Activated T-cell treated with anti-CD3 and anti-CD28 coated beads, Interleukin-2, amount 50 U/mL, for 1 hour (primary cell): ENCODE measurements around the gene FAM222B.
"Not testable (repeated sequence)": the region's sequence is repeated elsewhere in the genome, so short reads cannot be mapped to it uniquely, and the experiment has no call there.

ENCODE experiments used
- DNase-seq: peaks from one replicate; pipeline ENCODE4 v3.0.0-alpha.2; 2020

FAM222B gene

DNA sequence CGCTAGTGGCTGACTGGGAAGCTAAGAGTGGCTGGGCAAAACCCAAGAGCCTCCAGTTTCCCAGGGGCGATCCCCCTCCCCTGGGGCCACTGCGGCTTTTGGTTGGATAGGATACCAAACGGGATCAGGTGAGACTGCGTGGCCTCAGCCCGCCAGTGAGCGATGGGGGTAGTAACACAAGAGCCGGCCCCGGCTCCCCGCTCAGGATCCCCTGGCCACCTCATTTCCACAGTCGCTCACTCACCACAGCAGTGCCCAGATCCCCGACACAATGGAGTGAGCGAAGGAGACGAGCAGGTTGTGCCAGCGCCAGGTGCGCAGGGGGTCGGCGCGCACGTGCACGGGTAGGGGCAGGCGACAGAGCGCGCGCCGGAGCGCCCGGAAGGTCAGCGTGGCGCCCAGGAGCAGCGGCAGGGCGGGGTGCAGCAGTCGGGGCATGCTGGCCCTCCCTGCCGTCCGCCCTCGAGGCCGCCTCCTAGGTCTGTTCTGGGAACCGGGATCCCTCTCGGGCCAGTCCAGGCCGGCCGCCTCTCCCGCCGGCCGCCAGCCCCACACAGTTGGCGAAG is 116.8 kb downstream of the FAM222B start:
- DNase-seq: no peak

DNA sequence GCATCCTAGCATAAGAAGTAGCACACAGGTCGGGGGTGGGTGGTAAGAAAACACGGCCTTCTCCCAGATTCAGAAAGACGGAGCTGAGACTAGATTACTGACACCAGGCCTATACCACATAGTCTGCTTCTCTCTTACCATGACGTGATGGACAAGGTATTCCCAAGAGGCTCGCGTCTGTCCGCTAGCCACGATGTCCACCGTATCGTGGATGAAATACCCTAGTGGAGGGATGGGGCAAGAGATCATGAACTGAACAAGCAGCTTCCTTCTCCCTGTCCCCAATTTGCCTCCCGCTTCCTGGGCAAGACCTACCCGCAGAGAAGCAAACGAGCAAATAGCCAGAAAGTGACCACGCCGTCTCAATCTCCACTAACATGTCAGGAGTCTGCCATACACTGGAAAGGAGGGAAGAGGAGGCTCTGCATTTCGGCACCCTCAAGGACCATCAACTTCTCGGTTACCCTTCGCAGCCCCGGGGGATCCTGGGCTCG is 117.4 kb downstream of the FAM222B start:
- peak; percentile 37 for DNase-seq

DNA sequence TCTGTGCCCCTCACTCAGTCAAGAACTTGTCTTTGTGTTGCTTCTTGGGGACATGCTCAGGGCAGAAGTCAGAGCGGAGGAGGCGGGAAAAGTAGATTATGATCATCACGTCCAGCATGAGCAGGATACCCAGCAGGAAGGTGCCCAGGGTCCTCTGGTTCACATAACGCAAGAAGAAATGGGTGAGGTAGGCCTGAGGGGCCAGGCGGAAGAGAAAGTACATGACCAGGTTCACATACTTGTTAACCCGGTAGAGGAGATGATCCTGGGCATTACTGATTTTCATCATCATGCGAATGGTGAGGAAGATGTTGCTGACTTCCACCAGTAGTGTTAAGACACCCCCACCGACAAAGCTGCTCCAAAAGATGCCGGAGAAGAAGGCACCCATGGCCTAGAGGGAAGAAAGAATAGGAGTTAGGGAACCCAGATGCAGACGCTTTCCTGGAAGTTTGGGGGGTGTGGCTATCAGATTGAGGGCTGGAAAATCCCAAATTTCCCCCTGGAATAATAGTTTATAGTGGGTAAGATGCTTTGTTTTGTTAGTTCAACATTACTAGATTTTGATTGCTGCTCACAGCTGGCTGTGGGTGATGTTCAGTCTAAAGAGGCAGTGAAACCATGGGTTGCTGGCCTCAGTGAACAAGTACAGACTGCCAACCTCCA is 118.0 kb downstream of the FAM222B start:
- DNase-seq: no peak

DNA sequence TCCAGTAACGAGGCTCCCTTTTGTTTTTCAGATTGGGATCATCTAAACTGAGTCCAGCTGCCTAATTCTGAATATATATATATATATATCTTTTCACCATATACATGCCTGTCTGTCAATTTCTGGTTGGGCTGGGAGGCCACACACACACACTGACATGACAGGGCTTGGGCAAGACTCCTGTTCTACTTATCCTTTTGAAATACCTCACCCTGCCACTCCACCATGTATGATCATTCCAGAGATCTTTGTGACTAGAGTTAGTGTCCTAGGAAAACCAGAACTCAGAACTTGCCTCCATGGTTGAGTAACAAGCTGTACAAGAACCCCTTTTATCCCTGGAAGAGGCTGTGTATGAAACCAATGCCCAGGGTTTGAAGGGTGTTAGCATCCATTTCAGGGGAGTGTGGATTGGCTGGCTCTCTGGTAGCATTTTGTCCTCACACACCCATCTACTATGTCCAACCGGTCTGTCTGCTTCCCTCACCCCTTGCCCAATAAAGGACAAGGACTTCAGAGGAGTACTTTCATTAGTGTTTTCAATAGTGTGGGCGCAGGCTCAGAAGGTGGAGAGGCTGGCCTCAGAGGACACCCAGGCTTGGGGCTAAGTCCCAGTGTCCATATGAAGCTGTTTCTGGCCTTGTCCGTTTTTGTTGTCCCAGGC is 118.6 kb downstream of the FAM222B start:
- DNase-seq: not testable (repeated sequence)

DNA sequence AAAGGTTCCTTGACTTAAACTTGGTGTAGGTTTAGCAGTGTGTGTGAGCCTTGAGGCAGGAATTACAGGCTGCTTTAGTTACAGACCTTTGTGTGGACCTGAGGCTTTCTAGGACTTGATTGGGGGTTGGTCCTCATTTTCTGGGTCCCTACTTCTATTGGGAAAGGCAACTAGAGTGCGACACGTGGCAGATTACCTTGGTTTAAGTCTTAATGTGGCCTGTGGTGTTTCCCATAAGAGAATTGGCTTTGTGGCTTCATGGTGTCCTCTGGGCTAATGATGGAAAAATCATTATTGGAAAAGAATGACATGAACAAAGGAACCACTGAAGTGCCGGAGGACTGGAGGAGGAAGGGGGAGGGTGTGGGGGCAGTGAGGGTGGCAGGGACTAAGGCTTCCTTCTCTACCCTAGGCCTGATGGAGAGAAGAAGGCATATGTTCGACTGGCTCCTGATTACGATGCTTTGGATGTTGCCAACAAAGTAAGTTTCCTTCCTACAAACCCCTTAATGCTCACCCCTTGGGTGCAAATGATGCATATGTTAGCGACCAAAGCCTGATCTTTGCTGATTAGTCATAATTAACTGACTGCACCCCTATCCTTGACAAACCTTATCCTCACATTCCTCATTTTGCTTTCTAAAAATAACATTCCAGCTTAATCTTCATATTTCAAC is 119.3 kb downstream of the FAM222B start:
- no peak for DNase-seq

DNA sequence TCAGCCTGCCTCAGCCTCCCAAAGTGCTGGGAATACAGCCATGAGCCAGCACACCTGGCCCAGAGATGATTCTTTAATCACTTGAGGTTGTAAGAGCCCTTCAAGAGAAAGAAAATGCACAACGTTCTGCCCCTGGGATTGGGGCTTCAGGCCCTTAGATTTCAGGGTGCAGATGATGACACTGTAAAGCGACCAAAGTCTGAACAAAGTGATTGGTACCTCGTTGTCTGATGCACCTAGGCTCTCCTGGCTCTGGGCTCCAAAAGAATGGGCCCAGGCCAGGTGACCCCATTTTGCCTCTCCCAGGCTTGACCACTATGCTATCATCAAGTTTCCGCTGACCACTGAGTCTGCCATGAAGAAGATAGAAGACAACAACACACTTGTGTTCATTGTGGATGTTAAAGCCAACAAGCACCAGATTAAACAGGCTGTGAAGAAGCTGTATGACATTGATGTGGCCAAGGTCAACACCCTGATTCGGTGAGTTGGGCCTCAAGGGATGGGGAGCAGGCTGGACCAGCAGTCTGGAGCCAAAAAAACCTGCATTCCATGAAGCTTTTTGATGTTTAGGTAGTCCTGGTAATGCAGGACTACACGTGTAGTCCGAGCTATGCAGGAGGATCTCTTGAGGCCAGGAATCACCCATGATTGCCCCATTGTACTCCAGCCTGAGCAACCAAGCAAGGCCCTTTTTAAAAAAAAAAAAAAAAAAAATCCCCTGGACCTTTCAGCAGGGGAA is 120.0 kb downstream of the FAM222B start:
- DNase-seq: no peak

DNA sequence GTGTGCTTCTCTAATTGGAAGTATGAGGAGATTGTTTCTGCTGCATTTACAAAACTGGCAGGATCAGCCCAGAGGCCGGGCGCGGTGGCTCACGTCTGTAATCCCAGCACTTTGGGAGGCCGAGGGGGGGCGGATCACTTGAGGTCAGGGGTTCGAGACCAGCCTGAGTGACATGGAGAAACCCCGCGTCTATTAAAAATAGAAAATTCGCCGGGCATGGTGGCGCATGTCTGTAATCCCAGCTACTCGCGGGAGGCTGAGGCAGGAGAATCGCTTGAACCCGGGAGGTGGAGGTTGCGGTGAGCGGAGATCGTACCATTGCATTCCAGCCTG is 121.6 kb downstream of the FAM222B start:
- DNase-seq: not testable (repeated sequence)

DNA sequence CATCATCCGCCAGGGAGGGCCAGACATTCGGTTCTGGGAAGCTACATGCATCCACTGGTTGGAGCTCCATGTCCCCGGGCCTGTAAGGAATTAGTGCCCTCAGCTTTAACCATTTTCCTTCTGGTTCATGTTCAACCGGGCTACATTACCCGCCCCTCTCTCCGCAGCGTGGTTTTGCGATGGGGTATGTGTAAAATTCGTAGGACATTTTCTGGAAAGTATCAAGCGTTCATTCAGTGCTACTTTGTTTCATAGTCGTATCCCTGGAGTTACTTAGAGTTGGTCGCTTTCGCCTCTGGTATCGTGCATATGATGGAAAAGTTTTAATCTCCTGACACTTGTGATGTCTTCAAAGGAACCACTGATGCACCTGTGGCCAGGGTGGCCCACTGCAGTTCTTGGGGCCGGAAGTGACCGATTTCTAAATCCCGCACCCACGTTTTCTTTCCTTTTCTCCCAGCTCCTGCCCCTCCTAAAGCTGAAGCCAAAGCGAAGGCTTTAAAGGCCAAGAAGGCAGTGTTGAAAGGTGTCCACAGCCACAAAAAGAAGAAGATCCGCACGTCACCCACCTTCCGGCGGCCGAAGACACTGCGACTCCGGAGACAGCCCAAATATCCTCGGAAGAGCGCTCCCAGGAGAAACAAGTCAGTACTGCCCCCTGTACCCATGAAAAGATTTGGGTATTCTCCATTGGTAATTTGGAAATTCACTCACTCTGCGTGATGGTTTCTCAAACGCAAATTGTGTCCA is 122.2 kb downstream of the FAM222B start:
- no peak for DNase-seq

DNA sequence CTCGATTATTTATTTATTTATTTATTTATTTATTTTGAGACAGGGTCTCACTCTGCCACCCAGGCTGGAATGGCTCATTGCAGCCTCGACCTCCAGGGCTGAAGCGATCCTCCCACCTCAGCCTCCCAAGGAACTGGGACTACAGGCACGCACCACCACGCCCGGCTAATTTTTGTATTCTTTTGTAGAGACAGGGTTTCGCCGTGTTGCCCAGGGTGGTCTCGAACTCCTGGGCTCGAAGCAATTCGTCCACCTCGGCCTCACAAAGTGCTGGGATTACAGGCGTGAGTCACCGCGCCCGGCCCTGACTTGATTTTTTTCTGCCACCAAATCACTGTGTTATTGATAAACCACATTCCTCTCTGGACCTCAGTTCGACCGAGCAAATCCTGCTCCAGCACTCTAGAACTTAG is 123.6 kb downstream of the FAM222B start:
- DNase-seq: no peak

DNA sequence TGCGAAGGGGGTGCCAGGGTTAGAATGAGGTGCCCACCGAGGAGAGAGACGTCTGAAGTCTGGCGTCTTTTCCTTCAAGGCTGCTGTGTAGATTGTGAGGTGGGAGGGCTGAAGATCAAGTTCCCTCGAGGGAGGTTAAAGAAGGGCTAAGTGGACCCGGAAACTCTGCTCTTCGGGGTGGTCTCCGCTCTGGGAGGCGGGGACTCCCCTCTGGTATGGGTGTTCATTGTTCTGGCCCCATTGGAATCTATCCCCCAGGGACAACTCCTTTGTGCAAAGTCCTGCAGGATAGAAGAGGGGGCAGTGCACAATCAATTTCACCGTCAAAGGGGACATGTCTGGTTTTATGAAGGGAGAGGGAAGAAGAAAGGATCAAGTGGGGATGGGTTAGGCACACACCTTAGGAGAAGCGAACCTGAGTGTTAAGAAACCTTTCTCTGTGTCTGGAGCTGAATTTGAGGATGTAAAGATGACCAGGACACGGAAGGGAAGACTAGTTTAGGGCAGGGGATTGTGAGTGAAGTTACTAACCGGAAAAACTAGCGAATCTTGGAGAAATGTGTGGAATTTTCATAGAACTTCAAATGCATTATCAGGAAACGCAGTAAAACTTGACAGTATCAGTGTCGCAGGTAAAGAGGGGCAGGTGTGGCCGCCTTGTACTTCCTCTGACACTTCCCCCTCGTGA is 124.1 kb downstream of the FAM222B start:
- DNase-seq: no peak

DNA sequence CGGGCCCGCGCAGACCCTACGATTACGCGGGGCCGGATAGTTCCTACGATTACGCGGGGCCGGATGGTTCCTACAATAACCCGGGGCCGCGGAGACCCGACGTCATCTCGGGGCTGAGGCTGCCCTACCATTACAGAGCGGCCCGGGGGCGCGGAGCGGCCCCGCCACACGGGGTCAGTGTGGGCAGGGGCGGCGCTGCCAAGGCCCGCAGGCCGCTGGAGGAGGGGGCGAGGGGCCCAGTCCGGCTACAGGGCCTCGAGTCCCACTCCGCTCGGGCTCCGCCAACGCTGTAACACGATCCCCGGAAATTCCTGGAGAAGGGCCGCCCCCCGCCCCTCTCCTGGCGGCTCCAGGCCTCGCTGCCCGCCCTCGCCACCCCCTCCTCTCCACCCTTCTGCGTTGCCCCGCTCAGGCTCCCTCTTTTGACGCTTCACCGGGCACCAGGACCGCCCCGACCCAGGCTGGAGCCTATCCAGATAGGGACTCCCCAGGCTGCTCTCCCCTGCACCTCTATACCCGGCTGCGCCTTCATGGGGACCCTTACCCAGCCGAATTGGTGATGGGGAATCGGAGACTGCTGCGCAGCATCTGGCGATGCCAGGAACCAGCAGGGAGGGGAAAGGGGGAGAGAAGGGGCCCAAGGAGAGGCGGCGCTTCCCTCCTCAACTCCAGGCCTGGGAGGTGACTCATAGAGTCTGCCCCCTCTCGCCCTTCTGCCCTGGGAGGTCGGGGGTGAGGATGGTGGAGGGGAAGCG is 124.8 kb downstream of the FAM222B start, which contains the start of gene RAB34:
Gene RAB34 (minus strand): TSS at position 291 of the 755 bp plus-strand sequence. CDS start 602 bp downstream, outside the sequence.
- DNase-seq: peak; percentile 35

DNA sequence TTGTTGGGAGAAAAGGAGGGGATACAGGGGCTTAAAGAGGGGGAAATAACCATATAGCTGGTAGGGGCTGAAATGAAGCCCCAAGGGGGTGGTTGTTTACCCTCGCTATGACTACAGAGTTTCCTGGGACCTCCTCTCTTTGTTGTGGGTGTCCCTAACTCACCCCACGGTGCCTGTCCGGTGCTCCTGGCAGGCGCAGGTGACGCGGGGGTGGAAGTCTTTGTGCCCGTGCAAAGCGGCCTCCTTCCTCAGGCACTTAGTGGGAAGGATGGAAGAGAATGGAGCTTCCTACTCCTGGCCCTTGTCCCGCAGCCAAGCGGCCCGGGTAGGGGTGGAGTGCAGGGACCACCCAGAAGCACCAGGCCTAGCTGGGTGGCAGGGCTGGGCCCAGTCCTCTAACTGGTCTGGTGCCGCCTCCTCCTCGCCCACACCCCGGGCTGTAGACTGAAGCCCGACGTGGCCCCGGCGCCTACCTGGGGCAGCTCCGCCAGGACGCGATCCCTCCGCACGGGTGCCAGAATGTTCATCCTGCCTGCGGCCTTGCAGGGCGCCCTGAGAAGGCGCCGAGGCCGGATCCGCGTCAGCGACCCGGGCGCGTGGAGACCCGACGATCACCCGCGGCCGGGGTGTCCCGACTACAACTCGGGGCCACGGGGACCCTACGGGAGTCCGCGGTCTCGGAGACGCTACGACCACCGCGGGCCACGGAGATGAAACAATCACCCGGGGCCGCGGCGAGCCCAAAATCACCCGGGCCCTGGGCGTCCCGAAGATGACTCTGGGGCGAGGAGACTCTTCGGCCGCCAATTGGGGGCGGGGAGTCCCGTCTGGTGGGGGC is 125.6 kb downstream of the FAM222B start:
- no peak for DNase-seq

DNA sequence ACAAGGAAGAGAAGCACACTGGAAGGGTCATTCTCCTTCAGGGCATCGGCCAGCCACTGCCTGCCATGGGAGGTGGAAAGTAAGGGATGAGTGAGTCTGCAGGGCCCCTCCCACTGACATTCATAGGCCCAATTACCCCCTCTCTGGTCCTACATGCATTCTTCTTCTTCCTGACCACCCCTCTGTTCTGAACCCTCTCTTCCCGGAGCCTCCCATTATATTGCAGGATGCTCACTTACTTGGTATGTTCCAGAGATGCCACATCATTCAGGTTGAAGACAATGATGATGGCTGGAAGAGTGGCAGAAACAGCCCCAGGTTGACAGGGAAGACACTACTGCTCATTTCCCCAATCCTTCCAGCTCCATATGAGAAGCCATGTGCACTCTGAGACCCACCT is 127.4 kb downstream of the FAM222B start:
- no peak for DNase-seq

DNA sequence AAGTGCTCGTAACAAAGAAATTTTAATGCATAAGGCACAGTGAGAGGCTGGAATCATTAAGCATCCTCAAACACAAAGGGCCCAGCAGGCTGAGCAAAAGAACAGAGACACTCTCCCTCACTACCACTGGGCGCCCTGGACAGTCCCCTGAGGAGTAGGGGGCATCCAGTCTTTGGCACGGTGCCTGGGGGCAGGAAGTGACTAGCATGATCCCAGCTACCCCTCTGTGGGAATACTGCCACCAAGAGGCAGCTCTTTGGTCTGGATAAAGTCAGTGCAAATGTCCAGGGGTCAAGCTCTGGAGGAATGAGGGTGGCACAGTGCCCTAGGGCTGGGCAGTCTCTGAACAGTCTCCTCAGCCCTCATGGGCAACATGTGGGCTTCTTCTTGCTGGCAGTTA is 128.3 kb downstream of the FAM222B start:
- DNase-seq: no peak

DNA sequence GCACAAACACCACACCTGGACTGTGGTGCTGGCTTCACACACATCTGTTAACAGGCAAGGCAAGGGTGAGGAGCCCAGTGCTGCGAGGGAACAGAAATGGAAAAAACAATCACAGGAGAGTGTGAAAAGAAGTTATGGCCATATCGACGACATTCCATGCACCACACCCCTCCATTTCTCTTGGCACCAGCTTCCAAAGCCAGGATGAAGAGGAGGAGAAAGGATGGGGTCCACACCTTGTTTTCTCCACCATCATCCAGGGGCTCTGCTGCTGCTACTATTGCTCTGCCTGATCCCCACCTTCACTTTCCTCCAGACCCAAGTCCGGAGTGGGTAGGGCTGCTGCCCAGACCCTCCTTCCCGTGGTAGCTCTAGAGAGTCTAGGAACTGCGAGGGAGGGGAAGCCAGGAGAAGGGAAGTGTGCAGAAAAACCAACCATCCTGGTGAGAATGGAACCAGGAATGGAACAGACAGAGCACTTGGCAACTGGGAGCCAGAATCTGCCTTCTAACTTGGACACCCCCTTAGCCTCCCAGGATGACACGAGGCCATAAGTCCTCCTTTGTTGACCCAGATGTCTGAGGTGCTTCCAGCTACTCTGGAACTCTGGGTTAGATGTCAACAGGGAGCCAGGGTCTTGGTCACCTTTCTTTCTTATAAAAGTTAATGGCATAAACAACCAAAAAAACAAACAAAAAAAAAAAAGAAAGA is 129.7 kb downstream of the FAM222B start:
- DNase-seq: no peak

DNA sequence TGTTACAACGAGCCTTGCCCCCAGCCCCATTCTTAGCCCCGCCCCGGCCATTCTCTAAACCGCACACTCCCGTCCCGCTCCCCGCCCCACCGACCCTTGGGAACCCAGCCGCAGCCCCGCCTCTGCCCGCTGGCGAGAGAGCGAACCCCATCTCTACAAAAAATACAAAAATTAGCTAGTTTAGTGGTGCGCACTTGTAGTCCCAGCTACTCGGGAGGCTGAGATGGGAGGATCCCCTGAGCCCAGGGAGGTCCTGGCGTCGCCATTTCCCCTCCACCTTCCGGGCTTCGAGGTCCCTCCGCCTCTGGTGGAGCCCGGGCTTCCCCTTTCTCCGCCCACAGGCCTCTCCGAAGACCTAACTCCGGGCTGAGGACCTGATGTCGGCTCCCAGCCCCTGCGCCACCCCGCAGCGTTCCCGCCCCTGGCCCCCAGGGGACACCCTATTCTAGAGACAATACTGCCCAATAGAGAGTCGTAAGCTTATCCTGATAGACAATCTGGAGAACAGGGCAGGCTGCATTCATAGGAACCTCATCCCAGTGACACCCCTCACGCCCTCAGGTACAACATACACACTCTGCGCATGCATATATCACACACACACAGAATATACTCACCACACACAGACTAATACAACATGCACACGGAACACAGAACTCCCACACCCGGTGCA is 130.4 kb downstream of the FAM222B start:
- DNase-seq: peak; percentile 63

DNA sequence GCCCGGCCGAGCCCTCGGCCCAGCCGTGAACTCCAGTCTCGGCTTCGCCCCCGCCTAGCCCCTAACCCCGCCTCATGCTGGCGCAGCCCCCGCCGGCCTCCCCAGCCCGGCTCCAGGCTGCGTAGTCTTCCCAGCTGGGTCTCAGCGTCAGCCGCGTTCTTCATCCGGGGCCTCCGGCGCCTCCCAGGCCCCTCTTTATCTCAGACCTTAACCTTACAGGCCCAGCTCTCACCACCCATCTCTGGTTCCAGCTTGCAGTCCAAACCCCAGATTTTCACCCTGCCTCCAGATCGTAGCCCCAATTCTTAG is 130.9 kb downstream of the FAM222B start, which contains the start of gene PROCA1:
Gene PROCA1 (minus strand): TSS at position 166 of the 309 bp plus-strand sequence. CDS start 228 bp downstream, outside the sequence.
- DNase-seq: no peak
